Caco-2 (cell line): Measurements from ENCODE around the gene ENPP7. TPM values are rescaled to one million over a fixed set of nuclear protein-coding genes. Genes with fewer than 3 reads are reported as not detected.

Source experiments
- BruUV-seq: library from RNA; stranded (reverse); fragments of 400-500 nt; replicated peaks from 2 replicates; lab custom pipeline; 2021; lab: Mats Ljungman, UMichigan
- CTCF ChIA-PET: fragments of 300-600 bp; sonication (Branson Sonifier 250); formaldehyde crosslinking; loops from one replicate; lab custom pipeline; 2022; ENCODE audit warnings: antibody characterized with exemption; lab: Charles Lee
- POLR2A ChIA-PET: fragments of 300-600 bp; sonication (Branson Sonifier 250); formaldehyde crosslinking; loops from one replicate; lab custom pipeline; 2022; ENCODE audit warnings: antibody characterized with exemption; lab: Charles Lee
- DNase-seq, 2 experiments: peaks; one replicate each; pipeline versions ENCODE4 v3.0.0 to v3.0.0-alpha.2; 2020 to 2022
- H3K27me3 ChIP-seq: replicated peaks from 2 replicates; pipeline ENCODE4 v1.6.0; 2011; ENCODE audit warnings: low read length; ENCODE audit not compliant: control insufficient read depth, insufficient read depth
- H3K36me3 ChIP-seq: 2 replicates; pipeline ENCODE4 v1.5.1; 2011; ENCODE audit warnings: low read length; ENCODE audit not compliant: control insufficient read depth, insufficient read depth
- H3K4me1 ChIP-seq: fragments of 250-450 bp; sonication (Bioruptor Pico); 2 replicates; pipeline ENCODE4 v1.5.1; 2020; ENCODE audit warnings: mild to moderate bottlenecking
- H3K4me3 ChIP-seq: 2 replicates; pipeline ENCODE4 v1.5.1; 2011; ENCODE audit warnings: low read depth, mild to moderate bottlenecking, control low read depth, low read length
- H3K9me3 ChIP-seq: fragments of 250-450 bp; sonication (Bioruptor Pico); 2 replicates; pipeline ENCODE4 v1.5.1; 2020; ENCODE audit warnings: mild to moderate bottlenecking, moderate library complexity
- H3K27ac Mint-ChIP-seq: one replicate; pipeline ENCODE4 v1.8.0; 2022; ENCODE audit warnings: mixed read lengths; ENCODE audit not compliant: unreplicated experiment
- H3K27me3 Mint-ChIP-seq: one replicate; pipeline ENCODE4 v1.8.0; 2022; ENCODE audit warnings: mixed read lengths; ENCODE audit not compliant: insufficient read depth, unreplicated experiment
- H3K36me3 Mint-ChIP-seq: one replicate; pipeline ENCODE4 v1.8.0; 2022; ENCODE audit warnings: mild to moderate bottlenecking, mixed read lengths; ENCODE audit not compliant: insufficient read depth, unreplicated experiment
- H3K4me1 Mint-ChIP-seq: one replicate; pipeline ENCODE4 v1.8.0; 2022; ENCODE audit warnings: low read depth, mixed read lengths; ENCODE audit not compliant: unreplicated experiment
- H3K4me3 Mint-ChIP-seq: one replicate; pipeline ENCODE4 v1.8.0; 2022; ENCODE audit warnings: mild to moderate bottlenecking, moderate library complexity, mixed read lengths; ENCODE audit not compliant: unreplicated experiment
- H3K9me3 Mint-ChIP-seq: one replicate; pipeline ENCODE4 v1.8.0; 2022; ENCODE audit warnings: mixed read lengths; ENCODE audit not compliant: unreplicated experiment
- CTCF ChIP-seq, 2 experiments: fragments of 200-600 bp in 1 of 2; IDR thresholded peaks; 1 replicate in 1 of 2; 2 replicates in 1 of 2; pipeline versions ENCODE4 v1.5.1 to v1.8.0; 2011 to 2022; ENCODE audit warnings: antibody characterized with exemption in 1 of 2, control low read depth in 1 of 2, inconsistent platforms in 1 of 2, low read depth in 1 of 2, low read length in 1 of 2, mild to moderate bottlenecking in 1 of 2, moderate library complexity in 1 of 2; ENCODE audit not compliant: insufficient read depth in 1 of 2, severe bottlenecking in 1 of 2, unreplicated experiment in 1 of 2
- intact Hi-C: fragments of 100-400 bp; cut with micrococcal nuclease; formaldehyde crosslinking; loops from one replicate; pipeline ENCODE4 v1.10.0; 2022; ENCODE audit not compliant: unreplicated experiment
- total RNA-seq: library from RNA; stranded (reverse); gene quantifications from 2 replicates; pipeline ENCODE4 v1.2.3, GENCODE V29; 2022

Gene ENPP7
- total RNA-seq, 1 experiment from 2014 or later = 0.34 TPM

- no peak overlapping the region for H3K4me3 Mint-ChIP-seq
- Histone ChIP-seq H3K36me3 (no peaks in the 10 kb centered on the region), H3K4me3 (no peak overlapping the region), H3K4me1 (peaks cover 16% of the 10 kb centered on the region), H3K27me3 (no peaks in the 10 kb centered on the region), H3K9me3 (no peaks in the 10 kb centered on the region)
- peaks cover 24% of the 10 kb centered on the region for H3K4me1 Mint-ChIP-seq
- no peaks in the 10 kb centered on the region for H3K9me3 Mint-ChIP-seq
- intact Hi-C loops = no loop called here
- CTCF ChIA-PET = no interaction called here
- no peak overlapping the region for H3K27ac Mint-ChIP-seq
- BruUV-seq = no TSS peak
- POLR2A ChIA-PET = no interaction called here
- H3K36me3 Mint-ChIP-seq = no peaks in the 10 kb centered on the region
- H3K27me3 Mint-ChIP-seq = no peaks in the 10 kb centered on the region
- no peak for TF ChIP-seq CTCF (IDR thresholded peaks at IDR 0.05; ENCODE audit: insufficient read depth in 1 of 2, low read depth in 1 of 2, low read length in 1 of 2, severe bottlenecking in 1 of 2, unreplicated experiment in 1 of 2)
- DNase-seq = no peak
These were observed 4.4 kb downstream of the ENPP7 start for GRCh38 chr17:79735096-79735495.

GRCh38 chr17:79737046-79737921, 6.5 kb downstream of the ENPP7 start:
- no peaks in the 10 kb centered on the region for H3K9me3 ChIP-seq
- peaks cover 24% of the 10 kb centered on the region for H3K4me1 Mint-ChIP-seq
- intact Hi-C loops = no loop called here
- H3K9me3 Mint-ChIP-seq = no peaks in the 10 kb centered on the region
- CTCF ChIA-PET = no interaction called here
- no peaks in the 10 kb centered on the region for H3K27me3 ChIP-seq
- DNase-seq = no peak
- no peaks in the 10 kb centered on the region for H3K36me3 ChIP-seq
- POLR2A ChIA-PET = no interaction called here
- BruUV-seq = no TSS peak
- peaks cover 29% of the 10 kb centered on the region for H3K4me1 ChIP-seq
- H3K27ac Mint-ChIP-seq = no peak overlapping the region
- H3K27me3 Mint-ChIP-seq = no peaks in the 10 kb centered on the region
- no peak overlapping the region for H3K4me3 Mint-ChIP-seq
- TF ChIP-seq CTCF (IDR thresholded peaks at IDR 0.05; ENCODE audit: insufficient read depth in 1 of 2, low read depth in 1 of 2, low read length in 1 of 2, severe bottlenecking in 1 of 2, unreplicated experiment in 1 of 2) = no peak
- H3K4me3 ChIP-seq = no peak overlapping the region
- no peaks in the 10 kb centered on the region for H3K36me3 Mint-ChIP-seq

GRCh38 chr17:79737922-79738578, 7.3 kb downstream of the ENPP7 start:
- Mint-ChIP-seq H3K4me1 (peaks cover 21% of the 10 kb centered on the region), H3K4me3 (no peak overlapping the region), H3K27ac (no peak overlapping the region), H3K36me3 (peaks cover 3% of the 10 kb centered on the region), H3K27me3 (no peaks in the 10 kb centered on the region), H3K9me3 (no peaks in the 10 kb centered on the region)
- H3K9me3 ChIP-seq = no peaks in the 10 kb centered on the region
- H3K36me3 ChIP-seq = no peaks in the 10 kb centered on the region
- no peak for TF ChIP-seq CTCF (IDR thresholded peaks at IDR 0.05; ENCODE audit: insufficient read depth in 1 of 2, low read depth in 1 of 2, low read length in 1 of 2, severe bottlenecking in 1 of 2, unreplicated experiment in 1 of 2)
- CTCF ChIA-PET = no interaction called here
- intact Hi-C loops = no loop called here
- H3K4me1 ChIP-seq = peaks cover 33% of the 10 kb centered on the region
- BruUV-seq = no TSS peak
- POLR2A ChIA-PET = no interaction called here
- H3K4me3 ChIP-seq = no peak overlapping the region
- DNase-seq = no peak
- H3K27me3 ChIP-seq = no peaks in the 10 kb centered on the region
